Coronary artery (tissue), 2 donors: ENCODE data around the gene PSMD10.

Experiments used
- DNase-seq: peaks from one replicate; pipeline ENCODE4 v3.0.0-alpha.2; 2017; ENCODE audit warnings: low spot score
- H3K27ac ChIP-seq, 2 donors: fragments of 200-600 bp; sonication (generic); one replicate each; pipeline ENCODE4 v1.5.1; 2016 to 2019
- H3K4me3 ChIP-seq: fragments of 200-600 bp; sonication (generic); 2 replicates; pipeline ENCODE4 v1.5.1; 2016; ENCODE audit warnings: mild to moderate bottlenecking, moderate library complexity
- TF ChIP-seq, protein P1 (sequence below): fragments of 200-600 bp; sonication (generic); IDR thresholded peaks from one replicate; pipeline ENCODE4 v1.5.1; 2019; ENCODE audit warnings: antibody characterized with exemption

PSMD10 gene

GRCh38 chrX:108091264-108091877, at the start of gene PSMD10, which contains the start of gene ATG4A:
Gene PSMD10 (minus strand): TSS chrX:108091542. CDS start chrX:108091520, 22 bp downstream.
Gene ATG4A (plus strand): TSS chrX:108091778. CDS start chrX:108091827, 49 bp downstream.
- H3K4me3 ChIP-seq = peak within 1 kb of the TSS; percentile 75
- TF ChIP-seq, protein P1, sequence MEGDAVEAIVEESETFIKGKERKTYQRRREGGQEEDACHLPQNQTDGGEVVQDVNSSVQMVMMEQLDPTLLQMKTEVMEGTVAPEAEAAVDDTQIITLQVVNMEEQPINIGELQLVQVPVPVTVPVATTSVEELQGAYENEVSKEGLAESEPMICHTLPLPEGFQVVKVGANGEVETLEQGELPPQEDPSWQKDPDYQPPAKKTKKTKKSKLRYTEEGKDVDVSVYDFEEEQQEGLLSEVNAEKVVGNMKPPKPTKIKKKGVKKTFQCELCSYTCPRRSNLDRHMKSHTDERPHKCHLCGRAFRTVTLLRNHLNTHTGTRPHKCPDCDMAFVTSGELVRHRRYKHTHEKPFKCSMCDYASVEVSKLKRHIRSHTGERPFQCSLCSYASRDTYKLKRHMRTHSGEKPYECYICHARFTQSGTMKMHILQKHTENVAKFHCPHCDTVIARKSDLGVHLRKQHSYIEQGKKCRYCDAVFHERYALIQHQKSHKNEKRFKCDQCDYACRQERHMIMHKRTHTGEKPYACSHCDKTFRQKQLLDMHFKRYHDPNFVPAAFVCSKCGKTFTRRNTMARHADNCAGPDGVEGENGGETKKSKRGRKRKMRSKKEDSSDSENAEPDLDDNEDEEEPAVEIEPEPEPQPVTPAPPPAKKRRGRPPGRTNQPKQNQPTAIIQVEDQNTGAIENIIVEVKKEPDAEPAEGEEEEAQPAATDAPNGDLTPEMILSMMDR = no peak
- peak; percentile 92 for DNase-seq
- peak within 1 kb of the TSS; percentile 54 to 89 for H3K27ac ChIP-seq

DNA sequence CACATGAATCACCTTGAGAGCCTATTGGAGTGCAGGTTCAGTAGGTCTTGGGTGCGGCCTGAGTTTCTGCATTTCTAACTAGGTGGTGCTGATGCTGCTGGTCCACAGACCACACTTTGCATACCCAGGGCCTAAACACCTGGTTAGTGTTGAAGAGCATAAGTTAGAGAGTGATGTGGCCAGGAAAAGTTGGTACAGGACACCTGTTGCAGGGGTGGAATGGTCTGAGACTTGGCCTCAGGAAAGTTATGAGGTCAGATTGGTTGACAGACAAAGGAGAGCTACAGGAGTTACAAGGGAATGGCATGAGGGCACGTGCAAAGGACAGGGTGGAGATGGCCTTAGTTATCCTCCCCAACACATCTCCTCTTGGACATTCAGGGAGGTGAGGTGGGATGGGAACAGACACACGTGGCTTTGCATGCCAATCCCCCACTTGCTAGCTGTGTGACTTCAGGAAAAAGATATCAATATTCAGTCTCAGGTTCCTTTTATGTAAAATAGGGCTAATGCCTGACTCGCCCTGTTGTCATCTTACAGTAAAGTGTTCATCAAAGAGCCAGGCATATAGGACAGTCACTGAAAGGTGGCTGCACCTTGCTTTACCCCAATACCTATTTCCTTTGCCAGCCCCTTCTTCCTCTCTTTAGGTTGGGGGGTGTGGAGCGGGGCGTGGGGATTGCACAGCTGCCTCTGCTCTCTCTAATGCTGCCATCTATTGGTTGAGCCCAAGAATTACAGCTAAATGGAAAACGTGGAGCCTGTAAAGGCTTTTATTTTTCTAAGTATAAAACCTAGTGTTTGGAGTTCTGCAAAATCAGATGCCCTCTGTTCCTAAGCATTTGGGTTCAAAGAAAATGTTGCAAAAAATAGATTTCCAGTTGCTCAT, 47.7 kb upstream of the PSMD10 start:
- H3K27ac ChIP-seq = no peak overlapping the region
- no peak overlapping the region for H3K4me3 ChIP-seq
- no peak for DNase-seq
- TF ChIP-seq, protein P1 = no peak

DNA sequence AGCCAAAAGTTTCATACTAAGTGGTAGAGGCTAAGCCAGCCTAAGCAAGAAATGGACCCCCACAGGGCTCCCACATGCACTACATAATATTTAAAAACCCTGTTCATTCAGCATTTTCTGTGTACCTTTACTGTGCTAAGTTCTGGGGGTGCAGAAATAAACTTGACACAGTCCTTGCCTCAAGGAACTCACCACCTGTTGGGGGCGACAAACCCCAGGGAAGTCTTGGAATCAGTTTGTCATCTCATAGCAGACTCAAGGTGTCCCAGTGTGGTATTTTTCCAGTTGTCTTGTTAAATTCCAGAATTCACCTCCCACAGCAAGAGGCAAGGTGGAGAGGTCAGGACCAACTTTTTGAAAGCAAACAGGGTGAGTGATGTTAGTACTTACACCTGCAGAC, 43.4 kb upstream of the PSMD10 start:
- H3K4me3 ChIP-seq = no peak overlapping the region
- TF ChIP-seq, protein P1 = no peak
- H3K27ac ChIP-seq = no peak overlapping the region
- no peak for DNase-seq

GRCh38 chrX:108132876-108133275, 41.5 kb upstream of the PSMD10 start:
- H3K4me3 ChIP-seq = no peak overlapping the region
- DNase-seq = no peak
- no peak overlapping the region for H3K27ac ChIP-seq
- TF ChIP-seq, protein P1 = no peak

- Histone ChIP-seq H3K27ac (no peak overlapping the region), H3K4me3 (no peak overlapping the region)
- TF ChIP-seq, protein P1 = no peak
- no peak for DNase-seq
Measured at GRCh38 chrX:108132034-108132433, 40.7 kb upstream of the PSMD10 start.

DNA sequence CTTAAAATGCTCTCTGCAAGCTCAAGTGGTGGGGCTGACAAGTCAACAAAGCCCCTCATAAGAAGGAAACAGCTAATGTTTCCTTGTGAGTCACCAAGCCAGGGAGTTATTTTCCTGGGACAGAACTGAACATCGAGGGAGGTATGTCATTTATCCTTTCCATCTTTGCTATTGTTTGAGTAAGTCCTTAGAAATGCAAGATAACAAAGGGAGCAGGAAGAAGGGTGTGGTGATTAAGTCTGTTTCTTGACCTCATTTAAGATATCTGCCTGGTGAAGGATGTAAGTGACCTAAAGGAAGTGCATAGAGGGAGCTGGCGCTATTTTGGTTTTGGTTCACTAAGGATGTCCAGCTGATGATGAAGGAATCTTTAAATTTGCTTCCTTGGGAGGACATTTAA, 40.1 kb upstream of the PSMD10 start:
- DNase-seq = no peak
- TF ChIP-seq, protein P1 = no peak
- no peak overlapping the region for H3K27ac ChIP-seq
- no peak overlapping the region for H3K4me3 ChIP-seq
